GM23248 (cell line): Measurements from ENCODE around the gene TMEM229A.

Source experiments
- EZH2 ChIP-seq: fragments of 200-600 bp; sonication (generic); IDR thresholded peaks from 2 replicates; pipeline ENCODE4 v1.6.1; 2018; ENCODE audit warnings: antibody characterized with exemption, mild to moderate bottlenecking; ENCODE audit not compliant: insufficient read depth, poor library complexity, severe bottlenecking
- EZH2phosphoT487 ChIP-seq: fragments of 200-600 bp; sonication (generic); IDR thresholded peaks from 2 replicates; pipeline ENCODE4 v1.6.1; 2018; ENCODE audit warnings: antibody characterized with exemption, moderate library complexity, mild to moderate bottlenecking, low read depth; ENCODE audit not compliant: insufficient read depth

GRCh38 chr7:124013306-124013705 is 19.6 kb downstream of the TMEM229A start:
- TF ChIP-seq EZH2 (no peak), EZH2phosphoT487 (no peak)
